ENCODE data around the gene LRRC7. TPM values are rescaled to one million over a fixed set of nuclear protein-coding genes. Genes with fewer than 3 reads are reported as not detected.

LRRC7 gene
- total RNA-seq: 8.8 TPM

DNA sequence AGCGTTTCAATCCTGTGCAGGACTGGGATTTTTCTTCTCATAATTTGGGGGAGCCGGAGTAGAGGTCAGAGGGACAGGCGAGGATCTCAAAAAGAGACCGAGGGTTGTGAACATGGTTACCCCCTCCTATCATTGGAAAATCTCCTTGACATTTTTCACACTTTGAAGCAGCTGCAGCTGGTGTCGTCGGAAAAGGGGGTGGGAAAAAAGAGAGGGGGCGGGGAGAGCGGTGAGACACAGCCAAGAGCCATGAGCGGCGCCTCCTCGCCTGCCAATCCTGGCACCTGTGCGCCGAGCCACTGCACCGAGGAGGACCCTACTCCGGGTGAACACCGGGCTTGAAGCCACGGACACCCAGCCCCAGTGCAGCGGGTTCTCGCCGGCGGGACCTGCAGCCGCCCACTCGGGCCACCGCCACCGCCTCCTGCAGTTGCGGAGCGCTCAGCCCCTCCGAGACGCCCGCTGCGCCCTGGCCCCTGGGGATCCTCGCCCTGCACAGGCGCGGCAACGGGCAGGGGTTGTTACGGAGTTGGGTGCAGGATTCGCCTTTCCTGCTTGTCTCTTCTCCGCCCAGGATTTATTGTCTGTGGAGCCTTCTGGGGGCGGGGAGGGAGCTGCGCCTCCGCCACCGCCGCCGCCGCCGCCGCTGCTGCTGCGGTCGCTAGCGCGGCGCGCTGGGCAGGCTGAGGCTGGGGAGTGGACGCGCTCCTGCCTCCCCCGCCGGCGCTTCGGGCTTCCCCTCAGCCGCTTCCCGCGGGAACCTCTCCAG lies at the start of gene LRRC7:
Gene LRRC7, plus strand, starts transcription at position 271 of the 769 bp plus-strand sequence. CDS start 718 bp downstream, outside the sequence.
- no peak for DNase-seq

DNA sequence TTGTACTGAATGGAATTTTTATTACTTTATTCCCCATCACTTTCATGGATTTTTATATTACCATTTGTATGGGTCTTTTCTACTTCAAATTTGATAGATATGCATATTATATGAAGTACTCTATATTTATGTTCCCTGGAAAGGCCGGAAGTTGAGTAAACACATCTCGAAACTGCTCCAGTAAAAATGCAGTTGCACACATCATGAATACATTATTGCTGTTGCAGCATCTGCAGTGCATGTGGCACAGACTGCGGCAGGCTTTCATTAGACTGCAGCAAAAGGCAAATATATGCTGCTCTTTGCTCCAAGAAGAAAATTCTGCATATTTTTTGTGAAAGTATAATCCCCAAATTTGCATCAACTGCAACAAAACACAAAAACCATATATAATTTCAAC lies 48.7 kb upstream of the LRRC7 start:
- peak; percentile 30 for DNase-seq

DNA sequence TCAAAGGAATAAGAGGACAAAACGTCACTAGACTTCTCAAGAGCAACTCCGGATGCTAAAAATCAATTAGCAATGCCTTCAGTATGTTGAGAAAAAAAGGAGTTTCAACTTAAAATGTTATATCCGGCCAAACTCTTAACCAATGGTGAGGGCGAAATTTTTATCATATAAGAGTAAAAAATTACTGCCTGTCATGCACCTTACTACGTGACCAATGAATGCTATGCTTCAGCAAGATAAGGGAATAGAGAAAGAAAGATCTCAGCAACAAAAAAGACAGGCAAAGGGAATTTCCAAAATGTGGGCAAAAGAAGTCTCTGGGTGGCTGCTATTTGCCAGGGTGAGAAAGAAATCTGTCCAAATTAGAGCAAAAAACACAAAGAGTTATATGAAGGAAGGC lies 47.4 kb upstream of the LRRC7 start:
- no peak for DNase-seq

DNA sequence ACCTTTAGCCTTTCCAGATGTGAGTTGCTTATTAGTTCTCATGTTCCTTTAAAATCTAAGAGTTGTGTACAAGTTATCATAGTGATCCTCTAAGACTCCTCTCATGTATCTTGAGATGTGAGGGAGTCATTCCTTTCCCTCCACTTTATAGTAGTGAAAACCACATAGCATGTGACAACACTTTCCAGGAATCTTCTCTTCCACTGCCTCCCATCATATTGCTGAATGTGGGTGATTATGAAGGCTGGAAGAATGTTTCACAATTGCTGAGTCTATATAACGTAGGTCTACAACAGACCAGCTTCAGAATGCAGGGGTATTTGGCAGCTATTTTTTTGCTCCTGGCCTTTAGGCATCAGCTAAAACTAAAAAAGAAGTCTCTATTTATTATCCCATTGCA lies 44.7 kb upstream of the LRRC7 start:
- DNase-seq: no peak

DNA sequence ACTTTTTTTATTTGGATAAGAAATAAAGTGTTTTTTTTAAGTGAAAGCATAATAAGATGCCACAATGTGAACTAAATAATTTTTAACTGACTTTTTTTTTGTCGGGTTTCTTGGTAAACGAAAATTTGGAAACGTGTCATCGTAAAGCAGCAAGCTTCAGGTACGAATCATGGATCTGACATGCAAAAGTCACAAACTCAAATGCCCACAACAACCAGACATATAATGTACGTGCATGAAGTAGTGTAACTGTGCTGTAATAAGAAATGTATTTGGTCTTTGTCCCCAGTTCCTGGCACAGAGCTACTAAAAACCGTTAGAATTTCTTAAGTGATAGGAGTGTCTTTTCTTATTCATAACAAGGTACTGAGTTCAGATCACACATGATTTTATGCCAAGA lies 44.3 kb upstream of the LRRC7 start:
- no peak for DNase-seq

DNA sequence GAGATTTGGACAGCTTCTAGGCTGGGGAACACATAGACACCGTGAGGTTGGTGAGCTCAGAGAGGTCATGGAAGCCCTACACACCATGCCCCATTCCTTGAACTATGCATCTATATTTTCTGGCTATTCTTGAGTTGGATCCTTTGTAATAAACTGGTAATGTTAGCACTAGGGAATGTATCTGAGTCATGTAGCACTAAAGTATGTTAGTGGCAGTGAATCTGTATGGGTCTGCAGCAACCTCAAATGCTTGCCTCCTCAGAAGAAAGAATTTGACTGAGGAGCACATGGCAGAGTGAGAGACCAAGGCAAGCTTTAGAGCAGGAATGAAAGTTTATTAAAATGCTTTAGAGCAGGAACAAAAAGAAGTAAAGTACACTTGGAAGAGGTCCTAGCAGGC lies 43.7 kb upstream of the LRRC7 start:
- no peak for DNase-seq

DNA sequence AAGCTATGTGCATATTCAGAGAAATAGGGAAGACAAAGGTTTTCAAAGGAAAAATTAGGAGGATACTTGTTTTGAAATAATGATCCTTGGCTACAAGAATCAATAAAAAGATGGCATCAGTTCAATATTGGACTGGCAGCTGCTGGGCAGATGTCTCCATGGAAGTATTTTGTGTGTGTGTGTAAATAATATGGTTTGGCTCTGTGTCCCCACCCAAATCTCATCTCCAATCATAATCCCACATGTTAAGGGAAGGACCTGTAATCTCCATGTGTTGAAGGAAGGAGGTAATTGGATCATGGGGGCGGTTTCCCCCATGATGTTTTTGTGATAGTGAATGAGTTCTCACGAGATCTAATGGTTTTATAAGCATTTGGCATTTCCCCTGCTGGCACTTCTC lies 40.4 kb upstream of the LRRC7 start:
- no peak for DNase-seq

DNA sequence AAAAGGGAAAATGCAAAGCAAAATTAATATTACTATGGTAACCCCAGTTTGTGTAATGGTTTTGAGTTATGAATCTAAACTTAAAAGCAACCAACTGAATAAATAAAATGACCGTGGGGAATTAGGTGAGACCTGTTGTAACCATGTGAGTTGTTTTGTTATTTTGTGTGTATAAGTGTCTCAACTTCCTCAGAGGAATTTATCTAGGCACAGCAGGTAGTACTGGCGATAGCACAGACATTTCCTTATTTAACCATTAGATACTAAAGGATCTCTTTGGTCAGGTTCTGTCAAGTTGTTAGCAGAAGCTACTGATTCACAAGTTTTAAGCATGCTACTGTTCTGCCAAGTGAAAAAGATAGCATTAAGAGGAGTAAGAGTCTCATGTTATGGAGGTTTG lies 39.3 kb upstream of the LRRC7 start:
- no peak for DNase-seq

DNA sequence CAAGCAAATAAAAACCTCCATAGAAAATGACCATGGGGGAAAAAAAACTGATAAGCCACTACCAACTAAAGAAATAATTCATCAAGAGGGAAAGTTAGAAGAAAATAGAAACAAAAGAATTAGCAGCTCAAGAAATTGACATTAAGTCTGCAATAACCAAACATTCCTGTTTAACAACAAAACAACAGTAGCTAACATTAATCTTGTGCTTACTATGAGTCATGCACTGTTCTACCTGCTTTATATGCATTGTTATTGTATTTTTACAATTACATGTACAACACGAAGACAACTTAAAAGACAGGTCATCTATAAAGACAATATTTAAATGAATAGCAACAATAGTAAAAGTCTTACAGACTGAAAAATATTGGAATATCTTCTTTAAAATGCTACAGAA lies 34.4 kb upstream of the LRRC7 start:
- no peak for DNase-seq

DNA sequence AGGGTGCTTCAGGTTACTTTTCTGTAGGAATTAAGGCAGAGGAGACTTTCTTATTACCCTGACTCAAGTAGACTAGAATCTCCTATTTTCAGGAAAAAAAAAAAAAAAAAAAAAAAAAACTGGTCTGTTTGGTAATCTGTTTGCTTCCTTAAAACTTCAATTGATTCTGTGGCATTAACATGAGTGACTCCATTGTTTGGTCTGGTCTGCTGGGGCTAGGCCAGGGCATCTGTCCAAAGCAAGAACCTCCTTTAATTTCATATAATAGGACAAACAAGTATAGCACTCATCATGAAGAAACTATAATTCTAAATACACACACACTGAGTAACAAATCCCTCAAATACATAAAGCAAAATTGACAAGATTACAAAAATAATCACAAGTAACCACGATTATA lies 32.9 kb upstream of the LRRC7 start:
- no peak for DNase-seq

DNA sequence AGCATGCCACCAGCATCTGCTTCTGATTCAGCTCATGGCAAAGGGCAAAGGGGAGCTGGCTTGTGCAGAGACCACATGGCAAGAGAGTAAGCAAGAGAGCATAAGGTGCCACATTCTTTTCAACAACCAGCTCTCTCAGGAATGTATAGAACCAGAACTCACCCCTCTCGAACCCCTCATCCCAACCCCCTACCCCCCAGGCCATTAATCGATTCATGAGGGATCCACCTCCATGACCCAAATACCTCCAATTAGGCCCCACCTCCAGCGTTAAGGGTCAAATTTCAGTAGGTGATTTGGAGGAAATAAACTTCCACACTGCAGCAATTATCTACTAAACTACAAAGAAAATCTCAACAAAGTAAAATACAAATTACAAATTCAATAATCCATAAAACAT lies 32.2 kb upstream of the LRRC7 start:
- DNase-seq: no peak

DNA sequence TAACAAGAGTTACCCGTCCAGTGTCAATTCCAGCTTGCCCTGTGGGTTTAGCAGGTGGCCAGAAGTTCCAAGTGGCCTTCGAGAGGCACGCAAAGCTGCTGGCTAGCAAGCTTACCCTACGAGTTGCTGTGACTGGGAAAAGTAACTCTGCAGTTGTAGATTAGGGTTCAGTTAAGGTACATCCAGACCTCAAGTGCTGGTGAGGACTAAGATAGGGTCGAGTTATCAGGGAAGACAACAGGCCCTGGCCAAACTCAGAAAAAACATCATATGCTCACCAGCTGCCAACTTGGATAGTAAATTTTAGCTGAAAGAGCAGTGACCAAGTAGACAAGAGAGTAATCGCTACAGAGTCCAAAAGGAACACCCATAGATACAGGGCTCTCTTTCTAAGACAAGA lies 27.7 kb upstream of the LRRC7 start:
- DNase-seq: no peak

DNA sequence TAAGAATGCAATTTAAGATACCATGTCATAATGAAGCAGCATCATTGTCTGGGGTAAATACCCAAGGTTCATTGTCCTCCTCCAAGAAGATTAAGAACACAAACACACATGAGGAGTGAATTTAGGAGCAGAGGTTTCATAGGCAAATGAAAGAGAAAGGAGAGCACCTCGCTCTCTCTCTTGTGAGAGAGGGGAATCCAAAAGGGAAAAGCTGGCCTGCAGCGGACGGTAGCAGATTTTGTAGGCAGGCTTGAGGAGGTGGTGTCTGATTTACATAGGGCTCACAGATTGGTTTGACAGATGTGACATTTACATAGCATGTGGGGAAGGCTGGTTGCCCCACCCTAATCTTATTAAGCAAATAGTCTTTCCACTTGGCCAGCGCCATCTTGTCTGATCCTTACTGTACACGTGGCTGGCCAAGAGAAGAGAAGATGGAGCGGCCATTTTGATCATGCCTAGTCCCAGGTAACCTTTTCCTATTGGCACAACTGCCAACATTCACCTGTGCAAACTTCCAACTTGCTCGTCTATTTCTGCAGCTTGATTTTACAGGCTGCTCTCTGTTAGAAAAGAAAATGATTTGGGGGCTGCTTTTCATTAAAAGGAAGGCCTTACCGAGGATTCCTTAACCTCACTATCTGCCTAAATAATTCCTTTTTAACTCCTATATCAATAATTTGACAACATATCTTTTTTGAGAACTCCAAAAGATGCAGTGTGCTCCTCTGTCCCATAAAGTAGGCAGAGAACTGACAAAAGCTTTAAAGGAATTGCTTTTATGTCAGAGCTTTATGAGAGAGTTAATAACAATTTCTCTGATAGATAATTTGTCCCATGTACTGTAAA lies 16.0 kb upstream of the LRRC7 start:
- DNase-seq: no peak

DNA sequence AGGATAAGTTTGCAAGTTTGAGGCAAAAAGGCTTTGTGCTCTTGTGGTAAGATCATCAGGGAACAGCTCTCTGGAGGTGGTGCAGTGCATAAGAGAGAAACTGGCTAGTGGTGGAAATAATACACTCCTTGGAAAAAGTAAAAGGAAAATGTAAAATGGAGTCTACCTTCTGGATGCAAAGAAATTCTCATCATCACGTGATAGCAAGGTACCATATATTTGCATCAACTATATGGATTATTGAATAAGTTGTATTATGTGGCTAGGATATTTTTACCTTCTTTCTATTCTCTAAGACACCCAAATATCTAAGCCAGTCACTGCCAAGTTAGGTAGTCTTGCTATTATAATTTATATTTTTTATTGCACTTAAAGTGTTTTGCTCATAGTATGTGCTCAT lies 14.0 kb upstream of the LRRC7 start:
- no peak for DNase-seq

DNA sequence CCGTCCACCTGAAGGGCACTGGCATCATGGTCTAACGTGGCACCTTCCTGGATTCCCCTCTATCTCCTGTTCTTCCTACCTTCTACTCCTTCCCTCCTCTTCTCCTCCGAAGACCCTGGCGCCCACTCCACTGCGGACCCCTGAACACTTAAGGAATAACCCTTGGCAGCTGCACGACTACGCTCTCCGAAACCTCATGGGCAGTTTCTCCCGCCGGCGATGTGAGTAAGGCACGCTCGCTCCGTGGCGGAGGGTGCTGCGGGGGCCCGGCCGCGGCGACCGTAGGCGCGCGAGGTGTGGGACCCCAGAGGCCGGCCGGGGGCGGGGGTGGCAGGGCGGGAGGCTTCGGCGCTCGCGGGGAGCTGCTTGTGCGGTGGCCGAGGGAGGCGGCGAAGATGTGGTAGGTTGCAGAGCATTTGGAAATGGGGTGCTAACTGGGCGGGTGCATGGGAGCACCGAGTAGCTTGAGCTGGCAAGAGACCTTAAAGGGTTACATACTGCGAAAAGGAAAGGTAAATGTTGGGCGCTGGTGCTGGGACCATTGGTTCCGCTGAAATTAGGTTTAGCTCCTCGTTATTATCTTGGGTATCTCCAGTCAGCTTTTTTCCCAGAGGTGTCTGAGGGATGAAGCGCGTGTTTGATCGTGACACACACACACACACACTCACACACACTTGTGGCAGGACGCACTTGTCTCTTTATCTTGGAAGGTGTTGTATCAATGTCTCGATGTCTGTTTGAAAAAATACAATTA lies 876 bp downstream of the LRRC7 start:
- no peak for DNase-seq

DNA sequence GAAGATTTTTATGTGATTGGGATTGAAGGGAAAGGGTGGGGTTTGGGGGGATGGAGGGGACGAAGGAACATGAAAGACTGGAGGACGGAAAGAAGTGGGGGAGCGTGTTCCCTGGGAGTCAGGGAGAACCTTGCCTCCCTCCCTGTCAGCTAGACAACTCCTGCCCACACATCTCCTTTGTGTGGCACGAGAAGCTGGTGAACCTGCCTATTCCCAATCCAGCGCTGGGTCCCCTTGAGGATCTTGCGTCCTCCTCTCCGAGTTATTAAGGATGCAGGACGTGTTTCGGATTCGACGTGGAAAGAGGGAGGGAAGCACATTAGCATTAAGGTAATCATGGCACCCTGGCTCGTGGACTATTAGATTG lies 1.4 kb downstream of the LRRC7 start:
- no peak for DNase-seq

DNA sequence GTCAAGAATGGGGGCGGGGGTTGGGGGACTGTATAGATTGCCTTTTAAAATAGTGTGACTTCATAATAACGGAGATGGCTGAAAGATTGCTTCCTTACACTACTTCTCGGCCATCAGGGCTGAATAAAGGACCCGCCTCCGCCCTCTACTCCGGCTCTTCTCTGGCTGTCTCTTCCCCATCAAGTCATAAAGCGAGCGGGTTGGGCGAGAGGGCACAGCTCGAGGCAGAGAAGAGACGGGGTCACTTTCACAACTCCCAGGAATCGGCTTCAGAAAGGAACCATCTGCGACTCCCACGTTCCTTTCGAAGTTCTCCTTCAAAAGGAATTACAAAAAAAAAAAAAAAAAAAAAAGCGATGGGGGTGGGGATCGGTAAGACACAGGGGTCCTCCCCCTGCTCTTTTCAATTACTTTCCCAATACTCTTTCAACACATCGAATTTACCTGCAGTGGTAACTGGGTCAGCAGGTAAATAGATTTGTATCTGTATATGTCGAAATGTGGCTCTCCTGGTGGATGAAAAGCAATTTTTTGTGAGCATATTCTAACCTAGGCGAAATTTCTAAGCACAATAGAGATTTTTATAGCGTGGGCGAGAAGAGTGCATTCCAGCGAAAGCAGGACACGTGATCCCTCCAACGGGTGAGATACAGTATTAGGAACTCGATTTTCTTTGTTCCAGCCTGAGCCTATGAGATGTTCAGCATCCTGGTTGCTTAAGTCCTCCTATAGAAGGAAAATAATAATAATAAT lies 2.0 kb downstream of the LRRC7 start:
- DNase-seq: no peak

DNA sequence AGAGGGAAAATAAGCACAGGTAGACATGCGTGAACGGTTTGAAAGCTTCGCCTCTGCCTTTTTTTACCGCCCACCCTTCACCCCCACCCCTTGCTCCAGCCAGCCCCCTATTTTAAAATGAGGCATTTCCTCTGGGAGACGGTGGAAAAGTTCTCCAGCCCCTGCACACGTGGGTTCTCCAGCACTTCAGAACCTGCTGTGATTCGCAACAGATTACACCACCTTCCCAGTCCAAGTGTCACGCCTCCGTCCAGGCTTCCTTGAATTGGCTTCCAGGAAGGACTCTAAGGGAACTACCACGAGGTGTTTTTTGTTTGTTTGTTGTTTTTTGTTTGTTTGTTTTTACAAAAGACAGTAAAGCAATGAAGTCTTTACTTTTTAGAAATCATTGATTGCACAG lies 2.6 kb downstream of the LRRC7 start:
- DNase-seq: no peak

DNA sequence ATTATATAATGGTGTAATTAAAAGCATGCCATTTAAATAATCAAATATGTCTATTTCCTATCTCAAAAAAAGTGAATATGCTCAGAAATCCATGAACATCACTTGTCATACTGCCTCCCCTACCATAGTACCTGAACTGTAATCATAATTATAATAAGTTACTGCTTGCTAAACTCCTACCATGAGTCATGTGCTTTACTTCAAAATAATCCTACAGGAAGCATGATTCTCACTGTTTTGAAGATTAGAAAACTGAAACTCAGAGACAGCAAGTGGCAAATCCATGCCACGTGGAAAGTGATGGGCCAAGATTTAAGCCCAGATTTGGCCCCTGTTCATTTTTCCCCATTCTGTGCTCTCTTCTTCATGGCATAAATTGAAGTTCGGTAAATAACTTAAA lies 5.2 kb downstream of the LRRC7 start:
- no peak for DNase-seq

DNA sequence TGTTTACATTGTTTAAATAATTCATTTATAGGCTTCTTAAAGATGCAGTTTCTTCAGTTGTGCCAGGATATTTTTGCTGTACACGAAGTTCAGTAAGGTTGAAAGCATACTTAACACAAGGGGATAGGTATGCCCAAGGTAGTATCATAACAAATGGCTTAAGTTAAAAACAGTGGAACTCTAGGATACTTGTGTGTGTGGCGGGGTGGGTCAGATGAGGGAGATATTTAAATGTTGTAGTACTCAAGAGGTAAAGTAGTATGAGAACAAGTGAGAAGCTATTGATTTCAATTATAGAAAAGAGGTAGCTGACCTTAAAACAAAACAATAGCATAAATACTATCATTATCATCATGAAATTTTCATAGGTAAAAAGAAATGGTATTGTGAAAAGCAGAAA lies 6.2 kb downstream of the LRRC7 start:
- no peak for DNase-seq

DNA sequence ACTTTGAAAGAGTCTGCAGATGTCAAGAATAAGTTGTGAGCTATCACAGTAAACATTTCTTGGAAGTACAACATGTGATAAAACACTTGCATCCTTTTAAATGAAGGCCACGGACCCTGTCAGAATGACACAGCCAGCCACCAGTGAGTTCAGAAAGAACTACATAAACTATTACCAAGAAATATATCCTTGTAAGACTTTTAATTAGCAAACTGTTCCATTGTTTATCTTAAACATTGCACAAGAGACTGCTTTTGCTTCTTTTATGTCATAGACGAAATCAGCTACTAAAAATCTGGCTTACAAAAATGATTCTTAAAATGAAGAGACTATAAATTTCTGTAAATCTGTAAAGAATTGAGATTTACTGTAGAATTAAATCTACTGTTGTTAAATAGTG lies 17.9 kb downstream of the LRRC7 start:
- DNase-seq: no peak

DNA sequence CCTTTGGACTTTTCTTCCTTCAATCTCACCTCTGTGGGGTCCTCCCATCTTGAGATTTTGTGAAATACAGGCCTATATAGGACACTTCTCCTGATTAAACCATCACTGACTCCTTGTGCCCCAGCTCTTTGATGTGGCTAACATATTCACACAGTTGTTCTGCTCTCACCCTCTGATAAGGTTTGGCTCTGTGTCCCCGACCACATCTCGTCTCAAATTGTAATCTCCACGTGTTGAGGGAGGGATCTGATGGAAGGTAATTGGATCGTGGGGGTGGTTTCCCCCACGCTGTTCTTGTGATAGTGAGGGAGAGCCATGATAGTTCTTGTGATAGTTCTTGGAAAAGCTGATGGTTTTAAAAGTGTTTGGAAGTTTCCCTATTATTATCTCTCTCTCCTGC lies 19.7 kb downstream of the LRRC7 start:
- DNase-seq: no peak

Data from skin of body (tissue), 2 donors.